ENCODE measurements around the gene PDE8B. TPM values are rescaled to one million over a fixed set of nuclear protein-coding genes. Genes with fewer than 3 reads are reported as not detected.

The PDE8B gene
- total RNA-seq, 1 donor from 2014 or later = 2.9 TPM

GRCh38 chr5:77168161-77168878 lies 42.2 kb upstream of the PDE8B start:
- H3K27ac Mint-ChIP-seq = peak overlapping the region; percentile 91
- DNase-seq (ENCODE audit: low spot score in 2 of 2, unreplicated experiment in 2 of 2) = no peak
- peaks cover 5% of the 10 kb centered on the region for H3K9me3 Mint-ChIP-seq
- peaks cover 2% of the 10 kb centered on the region for H3K36me3 Mint-ChIP-seq
- H3K27me3 Mint-ChIP-seq (ENCODE audit: low read depth) = no peaks in the 10 kb centered on the region
- no peak overlapping the region for H3K4me3 Mint-ChIP-seq
- no peak for TF ChIP-seq CTCF (IDR thresholded peaks at IDR 0.05; ENCODE audit: unreplicated experiment)
- H3K4me1 Mint-ChIP-seq = peaks cover 23% of the 10 kb centered on the region

GRCh38 chr5:77168879-77169244 lies 41.6 kb upstream of the PDE8B start:
- no peaks in the 10 kb centered on the region for H3K27me3 Mint-ChIP-seq (ENCODE audit: low read depth)
- H3K36me3 Mint-ChIP-seq = peaks cover 2% of the 10 kb centered on the region

GRCh38 chr5:77170196-77170890 lies 40.1 kb upstream of the PDE8B start:
- DNase-seq (ENCODE audit: low spot score in 2 of 2, unreplicated experiment in 2 of 2) = no peak
- Mint-ChIP-seq H3K4me1 (peaks cover 23% of the 10 kb centered on the region), H3K27ac (no peak overlapping the region), H3K27me3 (ENCODE audit: low read depth) (no peaks in the 10 kb centered on the region), H3K36me3 (peaks cover 2% of the 10 kb centered on the region), H3K4me3 (no peak overlapping the region), H3K9me3 (no peaks in the 10 kb centered on the region)
- TF ChIP-seq CTCF (IDR thresholded peaks at IDR 0.05; ENCODE audit: unreplicated experiment) = no peak

More at GRCh38 chr5:77168879-77169244, 41.6 kb upstream of the PDE8B start:
- Mint-ChIP-seq H3K27ac (peak overlapping the region; percentile 91), H3K4me1 (peaks cover 23% of the 10 kb centered on the region), H3K4me3 (no peak overlapping the region), H3K9me3 (peaks cover under 1% of the 10 kb centered on the region)
- peak in 1 of 2 experiments; percentile 53 for DNase-seq (ENCODE audit: low spot score in 2 of 2, unreplicated experiment in 2 of 2)
- TF ChIP-seq CTCF (IDR thresholded peaks at IDR 0.05; ENCODE audit: unreplicated experiment) = no peak

- H3K4me3 Mint-ChIP-seq = no peak overlapping the region
- no peak for TF ChIP-seq CTCF (IDR thresholded peaks at IDR 0.05; ENCODE audit: unreplicated experiment)
- no peaks in the 10 kb centered on the region for H3K9me3 Mint-ChIP-seq
- peaks cover 23% of the 10 kb centered on the region for H3K4me1 Mint-ChIP-seq
- H3K36me3 Mint-ChIP-seq = no peaks in the 10 kb centered on the region
- no peak overlapping the region for H3K27ac Mint-ChIP-seq
- DNase-seq (ENCODE audit: low spot score in 2 of 2, unreplicated experiment in 2 of 2) = no peak
- no peaks in the 10 kb centered on the region for H3K27me3 Mint-ChIP-seq (ENCODE audit: low read depth)
Measured at GRCh38 chr5:77171141-77171910, 39.2 kb upstream of the PDE8B start.

GRCh38 chr5:77172713-77173328 lies 37.7 kb upstream of the PDE8B start:
- Mint-ChIP-seq H3K27ac (no peak overlapping the region), H3K9me3 (no peaks in the 10 kb centered on the region), H3K36me3 (no peaks in the 10 kb centered on the region), H3K4me3 (no peak overlapping the region), H3K4me1 (peaks cover 18% of the 10 kb centered on the region), H3K27me3 (ENCODE audit: low read depth) (peaks cover 4% of the 10 kb centered on the region)
- DNase-seq (ENCODE audit: low spot score in 2 of 2, unreplicated experiment in 2 of 2) = no peak
- no peak for TF ChIP-seq CTCF (IDR thresholded peaks at IDR 0.05; ENCODE audit: unreplicated experiment)

All from mesothelial cell of epicardium (in vitro differentiated cells).